HG02884 (cell line): ENCODE data around the gene NDUFAF2.
"Not testable (repeated sequence)": the region's sequence is repeated elsewhere in the genome, so short reads cannot be mapped to it uniquely, and the experiment has no call there.

Experiments
- ATAC-seq: cut with Tn5 transposase; IDR thresholded peaks from one replicate; pipeline ENCODE4 v1.9.1; 2021; ENCODE audit warnings: mild to moderate bottlenecking, moderate library complexity; ENCODE audit not compliant: unreplicated experiment

Gene NDUFAF2

GRCh38 chr5:61167382-61167781 lies 222.4 kb downstream of the NDUFAF2 start:
- no peak for ATAC-seq

GRCh38 chr5:61168951-61169350 lies 223.9 kb downstream of the NDUFAF2 start:
- no peak for ATAC-seq

DNA sequence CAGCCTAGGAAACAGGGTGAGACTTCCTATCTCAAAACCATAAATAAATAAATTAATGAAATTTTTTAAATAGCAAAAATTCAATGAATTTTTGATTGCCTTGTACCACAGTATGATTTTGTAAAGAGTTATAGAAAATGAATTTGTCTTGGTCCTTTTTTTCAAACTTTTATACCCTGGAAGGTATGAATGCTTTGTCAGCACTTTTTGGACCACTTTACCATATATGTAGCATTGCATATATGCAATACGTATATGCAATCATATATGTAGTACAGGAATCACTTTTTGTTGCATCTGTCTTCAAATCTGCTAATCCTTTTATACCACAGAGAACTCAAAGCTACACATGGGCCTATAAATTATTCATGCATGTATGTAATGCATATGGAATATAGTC lies 226.5 kb downstream of the NDUFAF2 start:
- ATAC-seq = no peak

- no peak for ATAC-seq
These were observed 231.6 kb downstream of the NDUFAF2 start for GRCh38 chr5:61176631-61177030.

DNA sequence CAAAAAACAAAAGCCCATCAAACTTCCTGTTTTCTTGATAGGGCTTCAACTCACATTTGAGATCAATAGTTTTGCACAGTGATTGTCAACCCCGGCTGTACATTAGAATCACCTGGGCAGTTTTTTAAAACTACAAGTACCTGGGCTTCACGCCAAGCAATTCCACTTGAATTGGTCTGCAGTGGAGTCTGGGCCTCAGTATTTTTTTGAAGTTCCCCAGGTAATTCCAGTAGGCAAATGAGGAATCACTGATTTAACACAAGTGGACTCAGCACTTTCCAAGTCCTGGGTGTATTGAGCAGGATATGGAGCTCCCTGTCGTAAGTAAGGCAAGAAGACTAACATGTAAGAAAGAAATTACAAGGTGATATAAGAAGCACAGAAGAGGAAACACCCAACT lies 232.1 kb downstream of the NDUFAF2 start:
- ATAC-seq = no peak

DNA sequence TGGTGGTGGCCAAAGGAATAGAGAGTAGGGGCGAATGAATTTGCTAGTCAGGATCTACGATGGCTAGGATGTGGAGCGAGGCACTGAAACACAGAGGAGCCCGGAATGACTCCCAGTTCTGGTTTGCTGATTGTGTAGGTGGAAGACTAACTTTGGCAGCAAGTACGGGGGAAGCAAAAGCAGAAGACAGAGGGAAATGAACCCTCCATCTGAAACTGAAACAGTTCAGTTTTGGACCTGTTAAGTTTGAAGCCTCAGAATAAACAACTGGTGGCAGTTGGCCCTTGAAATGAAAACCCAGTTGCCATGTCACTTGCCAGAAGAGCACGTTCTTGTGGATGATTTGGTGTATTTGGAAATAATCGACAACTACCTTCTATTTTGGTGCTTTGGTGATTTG lies 232.7 kb downstream of the NDUFAF2 start:
- peak; percentile 67 for ATAC-seq

GRCh38 chr5:61178702-61179101 lies 233.7 kb downstream of the NDUFAF2 start:
- ATAC-seq = no peak

DNA sequence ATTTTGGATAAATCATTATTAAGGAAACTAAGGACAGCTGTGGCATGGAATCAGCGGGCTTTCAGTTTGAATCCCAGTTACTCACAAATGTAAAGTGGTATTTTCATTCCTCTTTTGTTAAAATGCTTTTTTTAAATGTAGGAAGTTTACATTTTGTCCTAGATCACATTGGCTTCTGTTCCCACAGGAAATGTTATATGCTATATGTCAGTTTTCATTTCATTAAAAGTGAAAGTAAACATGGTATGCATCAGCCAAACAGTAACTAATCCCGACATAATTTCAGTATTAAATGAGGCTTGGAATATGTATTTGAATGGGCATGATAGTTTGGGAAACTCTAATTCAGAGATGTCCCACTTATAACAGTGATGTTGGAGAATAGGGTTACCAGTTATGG lies 235.9 kb downstream of the NDUFAF2 start:
- no peak for ATAC-seq

DNA sequence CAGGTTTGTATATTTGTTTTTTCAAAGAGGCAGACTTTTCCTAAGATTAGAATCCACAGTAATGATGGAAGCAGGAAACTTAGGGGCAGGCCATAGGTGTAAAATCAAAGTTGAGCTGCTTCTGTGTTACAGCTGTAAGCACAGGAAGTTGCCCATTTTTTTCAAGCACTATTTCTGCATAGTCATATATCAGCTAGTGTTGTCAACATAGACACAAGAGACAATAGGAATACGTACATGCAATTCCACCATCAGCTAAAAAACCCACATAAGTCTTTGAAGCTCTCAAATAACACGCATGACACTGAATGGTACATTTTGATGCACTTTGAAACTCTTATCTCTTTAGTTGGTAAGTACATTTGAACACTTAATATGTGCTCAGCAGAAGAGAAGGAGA lies 237.4 kb downstream of the NDUFAF2 start:
- ATAC-seq = no peak

- ATAC-seq = no peak
These were observed 238.5 kb downstream of the NDUFAF2 start for GRCh38 chr5:61183538-61183937.

GRCh38 chr5:61184708-61185107 lies 239.7 kb downstream of the NDUFAF2 start:
- ATAC-seq = no peak

DNA sequence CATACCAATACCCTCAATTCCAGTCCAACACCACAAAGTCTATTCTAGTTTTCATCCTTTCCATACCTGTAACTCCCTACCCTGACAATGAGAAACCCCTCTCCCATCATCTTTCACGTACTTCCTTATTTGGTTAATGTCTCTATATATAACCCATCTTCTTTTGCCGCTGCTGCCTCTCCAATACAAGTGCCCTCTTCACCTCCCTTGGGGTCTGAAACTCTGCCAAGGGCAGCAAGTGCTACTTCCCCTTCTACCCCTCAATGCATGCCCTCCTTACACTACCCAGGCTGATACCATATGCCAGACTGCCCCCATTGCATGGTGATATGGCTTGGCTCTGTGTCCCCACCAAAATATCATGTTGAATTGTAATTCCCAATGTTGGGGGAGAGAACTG lies 241.6 kb downstream of the NDUFAF2 start:
- ATAC-seq = no peak

GRCh38 chr5:61187352-61187751 lies 242.3 kb downstream of the NDUFAF2 start:
- ATAC-seq = not testable (repeated sequence)

GRCh38 chr5:61187826-61188225 lies 242.8 kb downstream of the NDUFAF2 start:
- not testable (repeated sequence) for ATAC-seq

GRCh38 chr5:61198606-61199005 lies 253.6 kb downstream of the NDUFAF2 start:
- no peak for ATAC-seq

DNA sequence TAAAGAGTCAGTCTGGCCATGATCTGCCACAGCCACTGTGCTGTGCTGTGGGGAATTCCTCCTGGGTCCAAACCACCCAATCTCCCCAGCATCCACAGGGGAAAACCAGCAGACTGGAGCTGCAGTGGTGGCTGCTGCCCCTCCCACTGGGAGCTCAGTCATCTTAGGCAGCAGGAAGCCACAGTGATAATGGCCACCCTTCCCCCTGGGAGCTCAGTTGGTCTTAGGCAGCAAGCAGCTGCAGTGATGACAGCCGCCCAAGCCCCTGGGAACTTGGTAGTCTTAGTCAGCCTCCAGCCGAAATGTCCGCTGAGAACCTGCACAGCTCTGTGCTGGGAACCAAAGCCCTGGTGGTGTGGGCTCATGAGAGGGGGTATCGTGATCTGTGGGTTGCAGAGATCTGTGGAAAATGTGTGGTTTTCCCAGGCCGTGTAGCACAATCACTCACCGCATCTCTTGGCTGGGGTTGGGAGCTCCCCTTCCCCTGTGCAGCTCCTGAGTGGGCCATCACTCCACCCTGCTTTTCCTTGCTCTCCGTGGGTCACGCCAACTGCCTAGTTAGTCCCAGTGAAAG lies 255.7 kb downstream of the NDUFAF2 start:
- ATAC-seq = no peak

DNA sequence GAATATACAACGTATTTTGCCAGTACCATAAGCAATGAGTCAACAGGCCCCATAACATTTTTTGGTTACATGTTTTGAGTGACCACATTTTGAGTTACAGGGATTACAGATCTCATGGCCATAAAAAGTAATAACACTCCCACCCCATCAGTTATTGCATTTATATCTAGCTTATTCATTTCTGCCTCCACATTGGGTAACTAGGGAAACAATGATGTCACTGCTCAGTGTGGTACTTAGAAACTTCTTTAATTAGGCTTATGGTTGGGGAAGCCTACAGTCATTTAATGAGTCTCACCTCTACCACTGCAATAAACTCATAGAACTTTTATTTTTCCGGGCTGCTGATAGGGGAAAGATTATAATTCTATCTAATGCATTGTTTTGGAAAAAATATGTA lies 257.2 kb downstream of the NDUFAF2 start:
- no peak for ATAC-seq
